Endothelial cell (in vitro differentiated cells): Measurements from ENCODE around the gene GPR22. TPM values are rescaled to one million over a fixed set of nuclear protein-coding genes. Genes with fewer than 3 reads are reported as not detected.

Experiments
- DNase-seq: peaks from one replicate; pipeline ENCODE4 v3.0.0; 2021; ENCODE audit warnings: low spot score
- H3K27ac Mint-ChIP-seq: one replicate; pipeline ENCODE4 v1.8.0; 2021; ENCODE audit warnings: mixed read lengths, inconsistent platforms; ENCODE audit not compliant: unreplicated experiment
- H3K27me3 Mint-ChIP-seq: one replicate; pipeline ENCODE4 v1.8.0; 2021; ENCODE audit warnings: mild to moderate bottlenecking, moderate library complexity, mixed read lengths, inconsistent platforms; ENCODE audit not compliant: unreplicated experiment
- H3K36me3 Mint-ChIP-seq: one replicate; pipeline ENCODE4 v1.8.0; 2021; ENCODE audit warnings: mild to moderate bottlenecking, low read depth, mixed read lengths, inconsistent platforms; ENCODE audit not compliant: unreplicated experiment
- H3K4me1 Mint-ChIP-seq: one replicate; pipeline ENCODE4 v1.8.0; 2021; ENCODE audit warnings: mild to moderate bottlenecking, mixed read lengths, inconsistent platforms; ENCODE audit not compliant: unreplicated experiment
- H3K4me3 Mint-ChIP-seq: one replicate; pipeline ENCODE4 v1.8.0; 2021; ENCODE audit warnings: mild to moderate bottlenecking, mixed read lengths, inconsistent platforms; ENCODE audit not compliant: unreplicated experiment
- H3K9me3 Mint-ChIP-seq: one replicate; pipeline ENCODE4 v1.8.0; 2021; ENCODE audit warnings: mixed read lengths, inconsistent platforms; ENCODE audit not compliant: unreplicated experiment
- total RNA-seq: library from RNA; stranded (reverse); fragmentation: NEBNext Ultra II Directional; extraction: Animal tissue kit (Norgen Biotek cat#: 25700); gene quantifications from one replicate; pipeline ENCODE4 v1.2.1, GENCODE V29; 2021; ENCODE audit not compliant: unreplicated experiment
- TF ChIP-seq, protein P1 (sequence below): fragments of 200-600 bp; sonication (generic); IDR thresholded peaks from one replicate; pipeline ENCODE4 v1.5.0; 2021; ENCODE audit warnings: antibody characterized with exemption; ENCODE audit not compliant: unreplicated experiment

Gene GPR22
- total RNA-seq, 1 donor from 2014 or later = not detected

GRCh38 chr7:107505997-107506673 lies 36.3 kb downstream of the GPR22 start:
- Mint-ChIP-seq H3K4me3 (peak overlapping the region; percentile 10), H3K36me3 (peaks cover 23% of the 10 kb centered on the region), H3K27ac (no peak overlapping the region), H3K9me3 (no peaks in the 10 kb centered on the region), H3K4me1 (no peaks in the 10 kb centered on the region), H3K27me3 (no peaks in the 10 kb centered on the region)
- TF ChIP-seq, protein P1, sequence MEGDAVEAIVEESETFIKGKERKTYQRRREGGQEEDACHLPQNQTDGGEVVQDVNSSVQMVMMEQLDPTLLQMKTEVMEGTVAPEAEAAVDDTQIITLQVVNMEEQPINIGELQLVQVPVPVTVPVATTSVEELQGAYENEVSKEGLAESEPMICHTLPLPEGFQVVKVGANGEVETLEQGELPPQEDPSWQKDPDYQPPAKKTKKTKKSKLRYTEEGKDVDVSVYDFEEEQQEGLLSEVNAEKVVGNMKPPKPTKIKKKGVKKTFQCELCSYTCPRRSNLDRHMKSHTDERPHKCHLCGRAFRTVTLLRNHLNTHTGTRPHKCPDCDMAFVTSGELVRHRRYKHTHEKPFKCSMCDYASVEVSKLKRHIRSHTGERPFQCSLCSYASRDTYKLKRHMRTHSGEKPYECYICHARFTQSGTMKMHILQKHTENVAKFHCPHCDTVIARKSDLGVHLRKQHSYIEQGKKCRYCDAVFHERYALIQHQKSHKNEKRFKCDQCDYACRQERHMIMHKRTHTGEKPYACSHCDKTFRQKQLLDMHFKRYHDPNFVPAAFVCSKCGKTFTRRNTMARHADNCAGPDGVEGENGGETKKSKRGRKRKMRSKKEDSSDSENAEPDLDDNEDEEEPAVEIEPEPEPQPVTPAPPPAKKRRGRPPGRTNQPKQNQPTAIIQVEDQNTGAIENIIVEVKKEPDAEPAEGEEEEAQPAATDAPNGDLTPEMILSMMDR = no peak
- DNase-seq = no peak

GRCh38 chr7:107506674-107507339 lies 37.0 kb downstream of the GPR22 start:
- H3K4me1 Mint-ChIP-seq = no peaks in the 10 kb centered on the region
- no peak overlapping the region for H3K4me3 Mint-ChIP-seq
- TF ChIP-seq, protein P1 = no peak
- no peaks in the 10 kb centered on the region for H3K27me3 Mint-ChIP-seq
- peaks cover 23% of the 10 kb centered on the region for H3K36me3 Mint-ChIP-seq
- no peak overlapping the region for H3K27ac Mint-ChIP-seq
- no peak for DNase-seq
- H3K9me3 Mint-ChIP-seq = no peaks in the 10 kb centered on the region

Other genes starting within 250 kb of the GPR22 start
- gene COG5, start 93.9 kb downstream of the GPR22 start, total RNA-seq = 26.7 TPM
- 10.0 TPM for gene DUS4L, start 93.9 kb downstream of the GPR22 start, total RNA-seq
- gene BCAP29, start 110.2 kb downstream of the GPR22 start, total RNA-seq = 114 TPM
- 0.67 TPM for gene SLC26A4, start 190.8 kb downstream of the GPR22 start, total RNA-seq